Mesendoderm (in vitro differentiated cells): Measurements from ENCODE around the gene MAMSTR.
"Not testable (repeated sequence)": the region's sequence is repeated elsewhere in the genome, so short reads cannot be mapped to it uniquely, and the experiment has no call there.

Experiments
- DNase-seq: peaks from one replicate; pipeline ENCODE4 v3.0.0; 2013
- H2AK5ac ChIP-seq: 2 replicates; pipeline ENCODE4 v1.6.1; 2013; ENCODE audit warnings: low read length, inconsistent platforms
- H2BK120ac ChIP-seq: 2 replicates; pipeline ENCODE4 v1.6.1; 2013; ENCODE audit warnings: low read depth, mild to moderate bottlenecking, low read length, moderate library complexity, mixed read lengths
- H2BK15ac ChIP-seq: replicated peaks from 2 replicates; pipeline ENCODE4 v1.6.1; 2013; ENCODE audit warnings: low read depth, mild to moderate bottlenecking, moderate library complexity
- H2BK5ac ChIP-seq: 2 replicates; pipeline ENCODE4 v1.6.1; 2013; ENCODE audit warnings: low read length, inconsistent platforms
- H3K18ac ChIP-seq: 2 replicates; pipeline ENCODE4 v1.6.1; 2013; ENCODE audit warnings: mild to moderate bottlenecking, low read length, mixed read lengths
- H3K23ac ChIP-seq: one replicate; pipeline ENCODE4 v1.6.1; 2013; ENCODE audit warnings: low read length
- H3K27ac ChIP-seq: 2 replicates; pipeline ENCODE4 v1.5.1; 2013; ENCODE audit warnings: low read depth, mild to moderate bottlenecking, inconsistent platforms, low read length, moderate library complexity
- H3K27me3 ChIP-seq: 2 replicates; pipeline ENCODE4 v1.6.1; 2013; ENCODE audit warnings: low read length, control low read depth, mild to moderate bottlenecking, inconsistent platforms; ENCODE audit not compliant: insufficient read depth, poor library complexity
- H3K36me3 ChIP-seq: 2 replicates; pipeline ENCODE4 v1.6.1; 2013; ENCODE audit warnings: low read length, inconsistent platforms; ENCODE audit not compliant: control insufficient read depth, insufficient read depth
- H3K4ac ChIP-seq: one replicate; pipeline ENCODE4 v1.6.1; 2013; ENCODE audit warnings: low read depth, mild to moderate bottlenecking, low read length, moderate library complexity
- H3K4me1 ChIP-seq: 2 replicates; pipeline ENCODE4 v1.6.1; 2013; ENCODE audit warnings: low read depth, low read length, inconsistent platforms; ENCODE audit not compliant: control insufficient read depth
- H3K4me2 ChIP-seq: 2 replicates; pipeline ENCODE4 v1.6.1; 2013; ENCODE audit warnings: low read length
- H3K4me3 ChIP-seq: 2 replicates; pipeline ENCODE4 v1.5.1; 2013; ENCODE audit warnings: mild to moderate bottlenecking, low read length
- H3K56ac ChIP-seq: one replicate; pipeline ENCODE4 v1.6.1; 2013; ENCODE audit warnings: low read length
- H3K79me1 ChIP-seq: 2 replicates; pipeline ENCODE4 v1.6.1; 2013; ENCODE audit warnings: low read length, inconsistent platforms
- H3K79me2 ChIP-seq: 2 replicates; pipeline ENCODE4 v1.6.1; 2013; ENCODE audit warnings: mild to moderate bottlenecking, low read length; ENCODE audit not compliant: control insufficient read depth, insufficient read depth
- H3K9ac ChIP-seq: 2 replicates; pipeline ENCODE4 v1.6.1; 2013; ENCODE audit warnings: low read length, inconsistent platforms
- H4K5ac ChIP-seq: one replicate; pipeline ENCODE4 v1.6.1; 2013; ENCODE audit warnings: low read length
- H4K8ac ChIP-seq: one replicate; pipeline ENCODE4 v1.6.1; 2013; ENCODE audit warnings: low read depth, mild to moderate bottlenecking, control low read depth, low read length, moderate library complexity
- WGBS: extraction: QIAGEN DNeasy Blood & Tissue Kit; methylation state at CpG from one replicate; pipeline ENCODE4 v1.1.7; 2013; ENCODE audit warnings: low lambda C conversion rate, missing lambda C conversion rate; ENCODE audit not compliant: insufficient coverage; ENCODE audit errors: extremely low coverage; 5-methylcytosine and 5-hydroxymethylcytosine counted together

Gene MAMSTR

DNA sequence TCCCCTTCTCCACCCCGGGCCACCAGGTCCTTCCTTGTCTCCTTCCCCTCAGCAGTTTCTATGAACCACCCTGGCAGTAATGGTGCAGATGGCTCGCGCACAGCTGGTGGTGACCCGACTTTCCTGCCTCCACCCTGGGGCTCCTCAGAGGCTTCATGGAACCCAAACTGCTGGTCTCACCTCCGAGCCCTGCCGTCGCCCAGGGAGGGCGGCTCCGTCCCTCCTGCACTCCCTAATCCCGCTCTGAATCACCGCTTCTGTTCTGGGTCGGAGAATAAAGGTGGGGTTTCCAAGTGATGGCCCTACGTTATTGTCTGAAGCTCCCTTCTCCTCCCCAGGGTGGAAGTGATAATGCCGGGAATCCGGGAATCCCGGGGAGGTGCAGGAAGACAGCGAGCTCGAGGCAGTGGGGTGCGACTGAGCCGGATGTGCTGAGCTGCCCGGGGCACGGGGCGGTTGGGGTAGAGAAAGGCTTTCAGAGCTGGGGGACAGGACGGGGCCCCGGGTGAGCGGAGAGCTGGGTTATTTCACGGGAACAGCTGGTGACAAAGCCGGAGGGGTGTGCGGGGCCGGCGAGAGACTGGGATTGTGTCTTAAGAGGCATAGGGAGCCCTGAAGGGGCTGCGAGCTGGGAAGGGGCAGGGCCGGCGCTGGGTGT is 23.0 kb downstream of the MAMSTR start:
- Histone ChIP-seq H4K5ac (no peak overlapping the region), H3K4ac (no peak overlapping the region), H3K4me1 (no peaks in the 10 kb centered on the region), H3K9ac (peak overlapping the region; percentile 57), H3K23ac (no peak overlapping the region), H3K56ac (peak overlapping the region; percentile 85), H2BK15ac (no peak overlapping the region), H3K4me2 (peak overlapping the region; percentile 97), H3K27ac (peak overlapping the region; percentile 46), H2AK5ac (no peak overlapping the region), H4K8ac (no peak overlapping the region), H2BK5ac (no peak overlapping the region), H3K27me3 (no peaks in the 10 kb centered on the region), H2BK120ac (no peak overlapping the region), H3K18ac (peak overlapping the region; percentile 52), H3K4me3 (peak overlapping the region; percentile 24), H3K79me1 (no peaks in the 10 kb centered on the region), H3K36me3 (no peaks in the 10 kb centered on the region), H3K79me2 (no peaks in the 10 kb centered on the region)
- WGBS, result no CpG with 5 or more reads among the region's 34 CpGs
- peak; percentile 83 for DNase-seq

- Histone ChIP-seq H3K56ac (peak within 1 kb of the TSS; percentile 85), H3K4me2 (peak within 1 kb of the TSS; percentile 97), H3K9ac (peak within 1 kb of the TSS; percentile 57), H3K79me2 (no peaks in the 10 kb centered on the region), H3K18ac (peak within 1 kb of the TSS; percentile 52), H3K27ac (peak within 1 kb of the TSS; percentile 46), H4K8ac (no peak within 1 kb of the TSS), H3K79me1 (no peaks in the 10 kb centered on the region), H3K4me1 (no peaks in the 10 kb centered on the region), H2AK5ac (no peak within 1 kb of the TSS), H2BK120ac (no peak within 1 kb of the TSS), H3K4ac (no peak within 1 kb of the TSS), H2BK5ac (peak within 1 kb of the TSS; percentile 27), H4K5ac (no peak within 1 kb of the TSS), H2BK15ac (no peak within 1 kb of the TSS), H3K23ac (no peak within 1 kb of the TSS), H3K36me3 (no peaks in the 10 kb centered on the region), H3K4me3 (peak within 1 kb of the TSS; percentile 24), H3K27me3 (no peaks in the 10 kb centered on the region)
- peak; percentile 67 for DNase-seq
- no CpG with 5 or more reads among the region's 16 CpGs for WGBS
These were observed 23.7 kb downstream of the MAMSTR start, which contains the start of gene FUT2 for GRCh38 chr19:48695743-48696352. Gene FUT2, plus strand, starts transcription at chr19:48695971. Its CDS starts 6,986 bp downstream, at chr19:48702957.

DNA sequence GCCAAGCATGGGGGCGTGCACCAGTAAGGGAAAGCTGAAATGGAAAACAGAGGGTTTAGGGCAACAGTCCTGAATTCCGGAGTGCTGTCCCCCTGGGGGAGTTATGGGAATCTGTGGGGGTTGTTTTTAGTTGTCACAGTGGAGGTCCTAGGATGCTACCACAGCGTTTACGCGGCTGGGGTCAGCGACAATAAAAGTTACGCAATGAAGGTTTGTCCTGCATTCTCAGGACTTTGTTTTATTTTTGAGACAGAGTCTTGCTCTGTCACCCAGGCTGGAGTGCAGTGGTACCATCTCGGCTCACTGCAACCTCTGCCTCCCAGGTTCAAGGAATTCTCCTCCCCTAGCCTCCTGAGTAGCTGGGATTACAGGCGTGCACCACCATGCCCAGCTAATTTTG is 25.9 kb downstream of the MAMSTR start:
- H2BK15ac ChIP-seq, H3K56ac ChIP-seq, H3K79me1 ChIP-seq, H3K4me3 ChIP-seq, H3K27ac ChIP-seq, H4K5ac ChIP-seq, H4K8ac ChIP-seq, DNase-seq, H3K18ac ChIP-seq, H3K36me3 ChIP-seq, H2AK5ac ChIP-seq, H3K79me2 ChIP-seq, H2BK120ac ChIP-seq, H3K4me2 ChIP-seq, H3K9ac ChIP-seq, H3K27me3 ChIP-seq, H3K4ac ChIP-seq, H3K23ac ChIP-seq, H2BK5ac ChIP-seq, H3K4me1 ChIP-seq: not testable (repeated sequence)
- no CpG with 5 or more reads among the region's 9 CpGs for WGBS

DNA sequence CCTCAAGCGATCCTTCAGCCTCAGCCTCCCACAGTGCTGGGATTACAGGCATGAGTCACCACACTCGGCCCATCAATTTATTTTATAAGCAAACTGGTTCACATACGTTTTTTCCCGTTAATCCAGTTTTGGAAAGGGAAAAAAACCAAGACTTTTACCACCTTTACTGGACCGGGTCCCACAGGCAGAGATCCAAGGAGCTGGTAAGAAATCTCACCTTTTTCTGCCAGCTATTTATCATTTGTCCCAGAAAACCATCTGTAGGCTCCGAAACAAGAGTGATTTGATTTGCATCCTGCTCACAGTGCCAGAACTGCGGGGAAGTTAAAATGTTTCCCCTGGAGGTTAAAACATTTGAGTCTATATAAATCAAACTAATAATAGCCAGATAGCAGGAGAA is 30.1 kb downstream of the MAMSTR start:
- Histone ChIP-seq H2BK120ac (no peak overlapping the region), H2BK15ac (no peak overlapping the region), H3K56ac (no peak overlapping the region), H3K27ac (no peak overlapping the region), H2BK5ac (no peak overlapping the region), H3K27me3 (no peaks in the 10 kb centered on the region), H3K4me3 (no peak overlapping the region), H3K9ac (no peak overlapping the region), H3K4ac (no peak overlapping the region), H3K36me3 (no peaks in the 10 kb centered on the region), H2AK5ac (no peak overlapping the region), H3K79me2 (no peaks in the 10 kb centered on the region), H4K8ac (no peak overlapping the region), H3K18ac (no peak overlapping the region), H3K79me1 (no peaks in the 10 kb centered on the region), H3K23ac (no peak overlapping the region), H4K5ac (no peak overlapping the region), H3K4me2 (no peak overlapping the region), H3K4me1 (no peaks in the 10 kb centered on the region)
- no CpG with 5 or more reads among the region's 7 CpGs for WGBS
- no peak for DNase-seq

DNA sequence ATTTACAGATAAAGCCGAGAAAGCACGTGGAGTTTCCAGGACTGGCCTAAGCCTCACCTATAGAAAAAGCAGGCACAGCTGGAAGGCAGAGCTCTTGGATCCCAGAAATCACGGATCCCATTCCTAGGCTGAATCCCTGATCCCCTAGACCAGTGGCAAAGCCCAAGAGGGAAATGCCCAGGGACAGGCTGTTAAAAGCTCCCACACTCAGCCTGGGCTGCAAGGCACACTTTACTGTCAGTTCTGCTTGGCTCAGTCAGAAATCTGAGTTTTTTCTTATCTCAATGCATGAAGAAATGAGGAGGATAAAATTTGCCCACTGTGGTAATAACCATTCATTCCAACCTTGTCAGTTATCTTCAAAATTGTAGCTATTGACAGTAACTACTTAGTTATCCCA is 31.7 kb downstream of the MAMSTR start:
- Histone ChIP-seq H3K27ac (no peak overlapping the region), H3K4ac (no peak overlapping the region), H2BK15ac (no peak overlapping the region), H3K4me1 (no peaks in the 10 kb centered on the region), H3K23ac (no peak overlapping the region), H3K4me3 (no peak overlapping the region), H3K79me2 (no peaks in the 10 kb centered on the region), H3K56ac (no peak overlapping the region), H3K18ac (no peak overlapping the region), H3K79me1 (no peaks in the 10 kb centered on the region), H3K27me3 (no peaks in the 10 kb centered on the region), H4K5ac (no peak overlapping the region), H2BK120ac (no peak overlapping the region), H2AK5ac (no peak overlapping the region), H3K4me2 (no peak overlapping the region), H2BK5ac (no peak overlapping the region), H3K36me3 (no peaks in the 10 kb centered on the region), H3K9ac (no peak overlapping the region), H4K8ac (no peak overlapping the region)
- no peak for DNase-seq
- no CpG with 5 or more reads among the region's 3 CpGs for WGBS
